ENCODE data around the gene B3GAT3.
A peak's percentile ranks its signal among the peaks of the same experiment; 100 is the strongest.
"Not testable (repeated sequence)": the region's sequence is repeated elsewhere in the genome, so short reads cannot be mapped to it uniquely, and the experiment has no call there.

The B3GAT3 gene

GRCh38 chr11:62602141-62603071 lies 19.4 kb downstream of the B3GAT3 start:
- DNase-seq: peak; percentile 91

GRCh38 chr11:62601372-62602140 lies 20.2 kb downstream of the B3GAT3 start, which contains the start of gene MTA2:
Gene MTA2 (minus strand): TSS chr11:62601865. CDS start chr11:62601450, 415 bp downstream.
- DNase-seq: peak; percentile 99

GRCh38 chr11:62601122-62601371 lies 20.7 kb downstream of the B3GAT3 start:
- DNase-seq: peak; percentile 70

- DNase-seq: peak; percentile 60
These were observed 21.2 kb downstream of the B3GAT3 start for GRCh38 chr11:62600367-62601121.

GRCh38 chr11:62599901-62600300 lies 21.9 kb downstream of the B3GAT3 start:
- DNase-seq: no peak

GRCh38 chr11:62599069-62599696 lies 22.6 kb downstream of the B3GAT3 start:
- DNase-seq: peak; percentile 71

GRCh38 chr11:62595124-62595523 lies 26.7 kb downstream of the B3GAT3 start:
- no peak for DNase-seq

GRCh38 chr11:62593434-62594044 lies 28.2 kb downstream of the B3GAT3 start:
- peak; percentile 91 for DNase-seq

- no peak for DNase-seq
These were observed 28.8 kb downstream of the B3GAT3 start for GRCh38 chr11:62592989-62593421.

GRCh38 chr11:62592146-62592815 lies 29.5 kb downstream of the B3GAT3 start:
- no peak for DNase-seq

- peak; percentile 100 for DNase-seq
These were observed 30.2 kb downstream of the B3GAT3 start, which contains the start of gene TUT1 for GRCh38 chr11:62591448-62592145. Gene TUT1 (minus strand): TSS chr11:62591523. CDS start chr11:62591485, 38 bp downstream.

- DNase-seq: peak; percentile 38
These were observed 32.7 kb downstream of the B3GAT3 start for GRCh38 chr11:62588966-62589637.

GRCh38 chr11:62585356-62585755 lies 36.4 kb downstream of the B3GAT3 start:
- not testable (repeated sequence) for DNase-seq

GRCh38 chr11:62581735-62582134 lies 40.1 kb downstream of the B3GAT3 start:
- DNase-seq: not testable (repeated sequence)

- no peak for DNase-seq
These were observed 40.6 kb downstream of the B3GAT3 start for GRCh38 chr11:62580959-62581715.

- DNase-seq: no peak
These were observed 42.5 kb downstream of the B3GAT3 start for GRCh38 chr11:62579252-62579651.

- DNase-seq: no peak
These were observed 43.2 kb downstream of the B3GAT3 start for GRCh38 chr11:62578541-62578940.

GRCh38 chr11:62577046-62577714 lies 44.6 kb downstream of the B3GAT3 start:
- DNase-seq: no peak

GRCh38 chr11:62575837-62576236 lies 45.9 kb downstream of the B3GAT3 start:
- no peak for DNase-seq
